Adrenal gland (tissue), 5 donors: Measurements from ENCODE around the gene TXNDC17.

ENCODE experiments used
- CTCF ChIP-seq, 6 experiments: fragments of 450-650 bp in 4 of 6; fragments of 200-600 bp in 2 of 6; sonication (generic) in 1 of 6; IDR thresholded peaks; 1 replicate in 5 of 6; 2 replicates in 1 of 6; pipeline versions ENCODE4 v1.5.1 to v1.8.0; 2016 to 2021; ENCODE audit warnings: antibody characterized with exemption in 6 of 6, mild to moderate bottlenecking in 2 of 6, moderate library complexity in 1 of 6
- POLR2A ChIP-seq, 2 donors: fragments of 450-650 bp; IDR thresholded peaks; one replicate each; pipeline ENCODE4 v1.6.1; 2017; ENCODE audit warnings: antibody characterized with exemption in 2 of 2, mild to moderate bottlenecking in 2 of 2, moderate library complexity in 1 of 2
- donor health status: DM: no; HTN: no; CAD: no.

GRCh38 chr17:6633263-6633662 is 7.6 kb upstream of the TXNDC17 start:
- no peak for TF ChIP-seq POLR2A (IDR thresholded peaks at IDR 0.05)
- no peak for TF ChIP-seq CTCF (IDR thresholded peaks at IDR 0.05)
